SK-N-SH treated with all-trans-retinoic acid at 6 μM for 48 hours (cell line): ENCODE data around the gene PROM1.

Experiments used
- ATAC-seq: fragments of 200-7000 bp; cut with Tn5 transposase; 3 replicates; pipeline ENCODE4 v1.9.1; 2020; ENCODE audit warnings: mild to moderate bottlenecking, moderate library complexity
- ARNTL ChIP-seq: fragments of 450-650 bp; formaldehyde crosslinking; IDR thresholded peaks from 2 replicates; pipeline ENCODE4 v1.5.0; 2020; ENCODE audit warnings: low read depth, mild to moderate bottlenecking, moderate library complexity, borderline replicate concordance
- BACH2 ChIP-seq: fragments of 250-450 bp; sonication (Bioruptor Pico); IDR thresholded peaks from 2 replicates; pipeline ENCODE4 v1.9.0; 2021; ENCODE audit warnings: mild to moderate bottlenecking, borderline replicate concordance
- CSRNP3 ChIP-seq: fragments of 250-450 bp; sonication (Bioruptor Pico); IDR thresholded peaks from 2 replicates; pipeline ENCODE4 v1.5.1; 2021; ENCODE audit warnings: mild to moderate bottlenecking, moderate library complexity
- ESRRG ChIP-seq: fragments of 250-450 bp; sonication (Bioruptor Pico); IDR thresholded peaks from 2 replicates; pipeline ENCODE4 v1.6.1; 2021; ENCODE audit warnings: mild to moderate bottlenecking
- ISL1 ChIP-seq: fragments of 250-450 bp; sonication (Bioruptor Pico); IDR thresholded peaks from 2 replicates; pipeline ENCODE4 v2.1.2; 2022; ENCODE audit warnings: mild to moderate bottlenecking, moderate library complexity
- OSR1 ChIP-seq: fragments of 250-450 bp; sonication (Bioruptor Pico); IDR thresholded peaks from 2 replicates; pipeline ENCODE4 v1.8.0; 2022; ENCODE audit warnings: moderate library complexity, mild to moderate bottlenecking, inconsistent platforms
- PATZ1 ChIP-seq: fragments of 250-450 bp; sonication (Bioruptor Pico); IDR thresholded peaks from 2 replicates; pipeline ENCODE4 v1.8.0; 2020; ENCODE audit warnings: mild to moderate bottlenecking, moderate library complexity, borderline replicate concordance
- POU6F1 ChIP-seq: fragments of 250-450 bp; sonication (Bioruptor Pico); IDR thresholded peaks from 2 replicates; pipeline ENCODE4 v1.8.0; 2021; ENCODE audit warnings: low read depth, mild to moderate bottlenecking, moderate library complexity, borderline replicate concordance
- RARB ChIP-seq: fragments of 250-450 bp; sonication (Bioruptor Pico); IDR thresholded peaks from 2 replicates; pipeline ENCODE4 v1.8.0; 2021; ENCODE audit warnings: mild to moderate bottlenecking, moderate library complexity
- TOX ChIP-seq: fragments of 250-450 bp; sonication (Bioruptor Pico); IDR thresholded peaks from 2 replicates; pipeline ENCODE4 v1.8.0; 2021; ENCODE audit warnings: mild to moderate bottlenecking, moderate library complexity, borderline replicate concordance
- ZC3H10 ChIP-seq: fragments of 250-450 bp; sonication (Bioruptor Pico); IDR thresholded peaks from 2 replicates; pipeline ENCODE4 v1.5.1; 2021; ENCODE audit warnings: mild to moderate bottlenecking, moderate library complexity
- ZNF565 ChIP-seq: fragments of 450-650 bp; formaldehyde crosslinking; conservative IDR thresholded peaks from 2 replicates; pipeline ENCODE4 v1.5.0; 2020; ENCODE audit warnings: low read depth, mild to moderate bottlenecking, moderate library complexity
- ZNF70 ChIP-seq: fragments of 450-650 bp; formaldehyde crosslinking; IDR thresholded peaks from 2 replicates; pipeline ENCODE4 v1.5.0; 2020; ENCODE audit warnings: mild to moderate bottlenecking, moderate library complexity
- TF ChIP-seq, protein P1 (sequence below): fragments of 250-450 bp; sonication (Bioruptor Pico); IDR thresholded peaks from 2 replicates; pipeline ENCODE4 v1.5.0; 2020; ENCODE audit warnings: mild to moderate bottlenecking, moderate library complexity

PROM1 gene

DNA sequence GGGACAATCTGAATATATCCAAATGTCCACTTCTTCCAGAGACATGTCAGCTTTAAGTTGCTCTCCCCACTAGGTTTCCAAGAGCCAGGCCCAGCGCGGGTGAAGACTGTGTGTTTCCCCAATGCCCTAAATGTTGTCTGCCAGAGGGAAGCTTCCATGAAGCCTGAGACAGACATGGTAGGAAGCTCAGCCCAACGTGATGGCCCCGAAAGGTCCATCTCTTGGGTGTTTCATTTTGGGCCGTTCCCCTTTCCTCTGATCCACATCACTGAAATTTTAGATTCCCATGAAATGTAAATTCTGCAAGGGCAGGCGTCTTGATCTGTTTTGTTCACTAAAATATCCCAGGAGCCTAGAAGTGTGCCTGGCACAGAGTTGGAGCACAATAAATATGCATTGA, 25.4 kb upstream of the PROM1 start:
- no peak for ATAC-seq
- no peak for TF ChIP-seq ZNF565
- no peak for TF ChIP-seq ARNTL (CRISPR knock-in tag)
- TF ChIP-seq ZNF70: no peak
- TF ChIP-seq PATZ1: no peak
- TF ChIP-seq, protein P1, sequence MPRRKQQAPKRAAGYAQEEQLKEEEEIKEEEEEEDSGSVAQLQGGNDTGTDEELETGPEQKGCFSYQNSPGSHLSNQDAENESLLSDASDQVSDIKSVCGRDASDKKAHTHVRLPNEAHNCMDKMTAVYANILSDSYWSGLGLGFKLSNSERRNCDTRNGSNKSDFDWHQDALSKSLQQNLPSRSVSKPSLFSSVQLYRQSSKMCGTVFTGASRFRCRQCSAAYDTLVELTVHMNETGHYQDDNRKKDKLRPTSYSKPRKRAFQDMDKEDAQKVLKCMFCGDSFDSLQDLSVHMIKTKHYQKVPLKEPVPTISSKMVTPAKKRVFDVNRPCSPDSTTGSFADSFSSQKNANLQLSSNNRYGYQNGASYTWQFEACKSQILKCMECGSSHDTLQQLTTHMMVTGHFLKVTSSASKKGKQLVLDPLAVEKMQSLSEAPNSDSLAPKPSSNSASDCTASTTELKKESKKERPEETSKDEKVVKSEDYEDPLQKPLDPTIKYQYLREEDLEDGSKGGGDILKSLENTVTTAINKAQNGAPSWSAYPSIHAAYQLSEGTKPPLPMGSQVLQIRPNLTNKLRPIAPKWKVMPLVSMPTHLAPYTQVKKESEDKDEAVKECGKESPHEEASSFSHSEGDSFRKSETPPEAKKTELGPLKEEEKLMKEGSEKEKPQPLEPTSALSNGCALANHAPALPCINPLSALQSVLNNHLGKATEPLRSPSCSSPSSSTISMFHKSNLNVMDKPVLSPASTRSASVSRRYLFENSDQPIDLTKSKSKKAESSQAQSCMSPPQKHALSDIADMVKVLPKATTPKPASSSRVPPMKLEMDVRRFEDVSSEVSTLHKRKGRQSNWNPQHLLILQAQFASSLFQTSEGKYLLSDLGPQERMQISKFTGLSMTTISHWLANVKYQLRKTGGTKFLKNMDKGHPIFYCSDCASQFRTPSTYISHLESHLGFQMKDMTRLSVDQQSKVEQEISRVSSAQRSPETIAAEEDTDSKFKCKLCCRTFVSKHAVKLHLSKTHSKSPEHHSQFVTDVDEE (CRISPR knock-in tag): no peak
- no peak for TF ChIP-seq TOX

GRCh38 chr4:16106956-16107355, 23.1 kb upstream of the PROM1 start:
- TF ChIP-seq ISL1 (CRISPR knock-in tag) (no peak), POU6F1 (no peak)
- ATAC-seq: no peak

DNA sequence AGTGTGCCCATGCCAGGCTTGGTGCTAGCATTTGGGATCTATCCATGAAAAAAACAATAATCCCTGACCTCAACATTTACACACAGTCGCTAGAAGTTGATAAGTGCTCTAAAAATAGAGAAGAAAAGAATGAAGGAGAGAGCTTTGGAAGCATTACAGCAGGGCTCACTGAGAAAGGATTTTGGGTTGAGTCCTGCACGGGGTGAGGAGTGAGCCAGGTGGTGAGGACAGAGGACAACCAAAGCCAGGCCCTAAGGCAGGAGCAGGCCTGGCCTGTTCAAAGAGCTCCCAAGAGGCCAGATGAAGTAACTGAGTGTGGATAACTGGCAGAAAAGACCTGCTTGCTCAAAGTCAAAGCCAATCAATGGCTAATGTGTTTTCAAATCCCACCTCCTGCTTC, 20.7 kb upstream of the PROM1 start:
- ATAC-seq: no peak
- no peak for TF ChIP-seq TOX
- no peak for TF ChIP-seq CSRNP3 (CRISPR knock-in tag)
- TF ChIP-seq OSR1 (CRISPR knock-in tag): no peak
- no peak for TF ChIP-seq BACH2 (CRISPR knock-in tag)
- TF ChIP-seq ESRRG (CRISPR knock-in tag): no peak

DNA sequence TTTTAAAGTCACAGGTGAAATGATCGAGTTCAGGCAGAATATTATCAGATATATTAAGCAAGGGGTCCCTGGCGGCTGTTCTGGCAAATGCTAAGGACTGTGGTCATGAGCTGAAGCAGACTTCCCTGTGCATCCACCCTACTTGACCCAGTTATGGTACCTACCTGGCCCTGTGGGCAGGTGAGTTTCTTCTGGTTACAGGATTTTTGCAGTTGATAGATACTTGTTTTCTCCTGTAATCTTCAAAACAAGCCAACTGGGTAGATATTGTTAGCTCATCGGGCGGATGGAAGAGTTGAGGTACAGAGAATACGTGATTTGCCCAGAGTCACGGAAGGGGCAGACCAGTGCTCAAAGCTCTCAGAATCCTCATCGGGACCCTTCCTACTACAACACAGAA, 18.5 kb upstream of the PROM1 start:
- no peak for ATAC-seq
- TF ChIP-seq, protein P1 (CRISPR knock-in tag): no peak
- TF ChIP-seq ISL1 (CRISPR knock-in tag) (no peak), ZC3H10 (CRISPR knock-in tag) (no peak), POU6F1 (no peak), RARB (no peak)

GRCh38 chr4:16100833-16101232, 17.0 kb upstream of the PROM1 start:
- no peak for ATAC-seq
- TF ChIP-seq ESRRG (CRISPR knock-in tag) (no peak), ZNF70 (peak; percentile 72; the same call in 1 of the 2 replicates)
